Spinal cord (tissue), 10 donors: ENCODE data around the gene RTN4R. TPM values are rescaled to one million over a fixed set of nuclear protein-coding genes. Genes with fewer than 3 reads are reported as not detected.
A peak's percentile ranks its signal among the peaks of the same experiment; 100 is the strongest.
"Not testable (repeated sequence)": the region's sequence is repeated elsewhere in the genome, so short reads cannot be mapped to it uniquely, and the experiment has no call there.

Experiments
- DNase-seq, 6 donors: peaks; one replicate each; pipeline versions ENCODE4 v3.0.0 to v3.0.0-alpha.2; 2013 to 2015; ENCODE audit warnings: low spot score in 6 of 6, low read depth in 4 of 6
- H3K27ac ChIP-seq: one replicate; pipeline ENCODE4 v1.5.1; 2013; ENCODE audit warnings: low read depth, low read length, control low read depth
- H3K27me3 ChIP-seq: one replicate; pipeline ENCODE4 v1.6.1; 2013; ENCODE audit warnings: low read length; ENCODE audit not compliant: control insufficient read depth, insufficient read depth
- H3K36me3 ChIP-seq: one replicate; pipeline ENCODE4 v1.6.1; 2013; ENCODE audit warnings: low read length; ENCODE audit not compliant: control insufficient read depth, insufficient read depth
- H3K4me1 ChIP-seq: one replicate; pipeline ENCODE4 v1.6.1; 2013; ENCODE audit warnings: low read length; ENCODE audit not compliant: control insufficient read depth, insufficient read depth
- H3K4me3 ChIP-seq: one replicate; pipeline ENCODE4 v1.5.1; 2013; ENCODE audit warnings: low read depth, low read length, control low read depth
- H3K9me3 ChIP-seq: one replicate; pipeline ENCODE4 v1.6.1; 2013; ENCODE audit warnings: low read length; ENCODE audit not compliant: control insufficient read depth, insufficient read depth
- WGBS: methylation state at CpG from one replicate; pipeline ENCODE4 v1.1.5; 2013; ENCODE audit warnings: missing lambda C conversion rate; ENCODE audit not compliant: insufficient coverage; 5-methylcytosine and 5-hydroxymethylcytosine counted together
- long read RNA-seq, 4 donors: transcript quantifications; one replicate each; lab custom pipeline, GENCODE V29; 2026
- polyA plus RNA-seq, 2 donors: library from polyadenylated mRNA; unstranded; fragments of 120-200 nt; gene quantifications; one replicate each; pipeline ENCODE4 v1.2.1, GENCODE V29; 2013; ENCODE audit not compliant: insufficient read length in 2 of 2
- total RNA-seq, 2 donors: library from RNA; depleted of rRNA in 1 of 2; stranded (reverse); fragments of 120-200 nt in 1 of 2; fragments of >200 nt in 1 of 2; gene quantifications; one replicate each; pipeline versions ENCODE4 v1.2.3 to v1.2.4, GENCODE V29; 2013 to 2014
- donor health status: healthy.

Gene RTN4R
- total RNA-seq (1 to 10 TPM; 5.4 to 7.8 TPM), polyA plus RNA-seq (10 to 100 TPM; 25.3 to 25.9 TPM)
- long read RNA-seq, donor 1, transcript RTN4R-201 (2 exons, 2,157 nt): major isoform, 8 of 8 reads
- long read RNA-seq, donor 1, partial matches to known transcripts: 0 of 8 reads
- long read RNA-seq, donor 1, other reads (novel, unspliced or antisense): 0 of 8 reads
- long read RNA-seq, donor 2, transcript RTN4R-201 (2 exons, 2,157 nt): major isoform, 5 of 5 reads
- long read RNA-seq, donor 2, partial matches to known transcripts: 0 of 5 reads
- long read RNA-seq, donor 2, other reads (novel, unspliced or antisense): 0 of 5 reads
- long read RNA-seq, donor 3, transcript RTN4R-201 (2 exons, 2,157 nt): major isoform, 7 of 8 reads
- long read RNA-seq, donor 3, partial matches to known transcripts: 0 of 8 reads
- long read RNA-seq, donor 3, other reads (novel, unspliced or antisense): 0 of 8 reads
- long read RNA-seq, donor 4, transcript RTN4R-201 (2 exons, 2,157 nt): major isoform, 5 of 5 reads
- long read RNA-seq, donor 4, partial matches to known transcripts: 0 of 5 reads
- long read RNA-seq, donor 4, other reads (novel, unspliced or antisense): 0 of 5 reads

DNA sequence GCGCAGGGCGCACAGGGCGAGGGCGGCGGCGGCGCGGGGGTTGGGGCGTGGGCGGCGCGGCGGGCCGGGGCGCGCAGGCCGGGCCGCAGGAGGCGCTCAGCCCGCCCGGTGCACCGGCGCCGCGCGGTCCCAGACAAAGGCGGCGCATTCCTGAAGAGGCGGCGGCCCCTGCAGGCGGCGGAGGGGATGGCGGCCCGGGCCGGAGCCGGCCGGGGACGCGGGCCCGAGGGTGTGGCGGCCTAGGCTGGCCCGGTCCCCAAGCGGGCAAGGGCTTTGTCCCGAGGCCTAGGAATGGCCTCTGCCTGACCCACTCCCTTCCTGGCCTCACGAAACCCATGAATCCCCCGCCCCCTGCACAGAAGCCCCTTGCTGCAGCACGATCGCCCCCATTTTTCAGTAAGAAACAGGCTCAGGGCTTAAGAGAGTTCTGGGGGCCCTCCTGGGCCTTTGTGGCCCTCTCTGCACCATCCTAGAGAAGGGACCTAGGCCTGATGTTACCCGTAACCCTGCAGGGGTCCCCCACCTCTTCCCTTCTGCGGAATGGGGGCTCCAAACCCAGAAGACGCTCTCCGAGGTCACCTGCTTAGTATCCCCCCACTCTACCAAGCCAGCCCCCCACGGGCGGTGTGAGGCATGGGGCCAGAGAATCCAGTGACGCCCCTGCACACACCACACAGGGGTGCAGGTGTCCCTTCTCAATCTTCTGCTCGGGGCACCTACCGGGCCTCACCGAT is at the start of gene RTN4R:
TSS of gene RTN4R (minus strand) at position 40 of the 734 bp plus-strand sequence. CDS start 226 bp downstream, outside the sequence.
- no peaks in the 10 kb centered on the region for H3K27me3 ChIP-seq
- 15% methylated on average over 52 of the region's 58 CpGs for WGBS
- peaks cover 55% of the 10 kb centered on the region for H3K4me1 ChIP-seq
- H3K36me3 ChIP-seq: peaks cover 14% of the 10 kb centered on the region
- no peak within 1 kb of the TSS for H3K27ac ChIP-seq
- DNase-seq: peak in 2 of 6 donors; percentile 87
- no peaks in the 10 kb centered on the region for H3K9me3 ChIP-seq
- peak within 1 kb of the TSS; percentile 37 for H3K4me3 ChIP-seq

DNA sequence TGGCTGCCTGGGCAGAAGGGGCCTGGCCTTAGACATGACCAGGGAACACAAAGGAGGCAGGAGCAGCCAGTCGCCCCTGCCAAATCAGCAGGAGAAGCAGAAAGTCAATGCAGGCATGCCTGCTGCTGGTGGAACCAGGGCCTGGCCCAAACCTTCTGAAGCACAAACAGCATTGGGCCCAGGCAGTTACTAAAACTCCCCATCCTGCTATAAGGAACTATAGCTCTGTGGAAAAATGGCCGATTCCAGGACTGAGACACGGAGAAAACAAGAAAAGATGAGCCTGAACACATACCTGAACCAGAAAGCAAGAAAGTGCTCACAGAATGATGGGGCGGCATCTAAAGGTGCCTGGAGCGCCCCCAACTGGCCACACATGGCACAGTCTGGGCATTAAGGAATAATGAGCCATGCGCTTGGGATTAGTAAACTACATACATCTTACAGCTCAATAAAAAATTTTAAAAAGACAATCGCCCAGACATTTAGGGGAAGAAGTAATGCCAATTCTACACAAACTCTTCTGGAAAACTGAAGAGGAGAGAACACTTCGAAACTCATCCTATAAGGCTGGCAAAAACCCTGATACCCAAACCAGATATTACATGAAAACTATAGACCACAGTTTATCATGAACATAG is 49.4 kb upstream of the RTN4R start:
- H3K9me3 ChIP-seq, H3K27ac ChIP-seq, H3K27me3 ChIP-seq, H3K4me3 ChIP-seq: not testable (repeated sequence)
- Histone ChIP-seq H3K36me3 (peaks cover 41% of the 10 kb centered on the region), H3K4me1 (peaks cover 42% of the 10 kb centered on the region)
- DNase-seq: peak in 1 of 6 donors; percentile 31
- WGBS: 82% methylated on average over 1 of the region's 8 CpGs

DNA sequence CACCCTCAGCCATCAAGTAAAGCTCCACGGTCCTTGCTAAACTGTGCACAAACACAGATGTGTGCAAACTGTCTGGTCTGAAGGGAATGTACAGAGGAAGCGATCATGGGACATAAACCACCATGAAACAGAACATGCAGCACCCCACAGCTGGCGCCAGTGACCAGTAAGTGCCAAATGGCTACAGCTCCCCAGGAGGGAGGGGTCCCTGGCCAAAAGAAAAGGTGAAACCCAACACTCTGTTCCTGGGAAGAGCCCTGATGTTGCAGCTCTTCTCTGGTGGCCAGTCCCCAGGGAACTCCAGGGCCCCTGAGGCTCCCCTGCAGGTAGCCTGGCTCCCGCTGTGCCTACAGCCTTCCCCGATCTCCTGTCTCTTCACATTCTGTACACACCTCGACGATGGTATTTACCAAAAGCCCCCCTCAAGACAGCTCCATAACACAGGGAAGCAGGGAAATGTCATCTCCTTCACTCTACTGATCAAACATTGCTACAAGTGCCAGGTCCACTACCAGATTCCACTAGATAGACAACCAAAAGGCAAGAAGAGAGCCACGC is 48.8 kb upstream of the RTN4R start:
- WGBS: 79% methylated on average over 8 of the region's 8 CpGs
- H3K27me3 ChIP-seq: no peaks in the 10 kb centered on the region
- peaks cover 42% of the 10 kb centered on the region for H3K4me1 ChIP-seq
- no peaks in the 10 kb centered on the region for H3K9me3 ChIP-seq
- peaks cover 43% of the 10 kb centered on the region for H3K36me3 ChIP-seq
- no peak overlapping the region for H3K4me3 ChIP-seq
- no peak for DNase-seq
- no peak overlapping the region for H3K27ac ChIP-seq

DNA sequence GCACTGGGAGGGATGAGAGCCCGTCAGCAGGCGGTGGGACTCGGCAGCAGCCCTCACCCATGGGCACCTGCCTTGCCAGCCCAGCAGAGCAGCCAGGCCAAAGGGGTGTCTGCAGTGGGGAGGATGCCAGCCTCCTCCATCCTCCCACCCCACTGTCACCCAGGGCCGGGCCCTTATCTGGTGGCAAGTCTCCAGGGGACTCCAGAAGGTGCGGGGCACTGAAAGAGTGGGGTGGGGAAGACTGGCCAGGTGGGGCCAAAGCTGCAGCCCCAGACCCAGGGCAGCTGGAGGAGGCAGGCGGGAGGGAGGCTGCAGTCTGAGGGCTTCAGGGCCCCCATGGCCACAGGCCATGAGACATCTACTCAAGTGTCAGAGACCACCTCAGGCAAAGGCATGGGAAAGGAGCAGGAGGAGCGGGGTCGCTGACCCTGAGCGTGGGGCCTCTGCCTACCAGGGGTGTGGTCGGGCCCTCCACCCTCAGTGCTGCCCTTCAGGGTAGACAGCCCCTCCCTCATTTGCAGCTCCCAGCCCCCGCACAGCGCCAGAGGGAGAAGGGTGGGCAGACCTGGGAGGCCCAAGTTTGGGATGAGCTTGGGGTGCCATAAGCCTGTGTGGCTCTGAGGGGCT is 48.2 kb upstream of the RTN4R start:
- Histone ChIP-seq H3K4me1 (peaks cover 39% of the 10 kb centered on the region), H3K27ac (no peak overlapping the region), H3K27me3 (no peaks in the 10 kb centered on the region), H3K9me3 (no peaks in the 10 kb centered on the region), H3K36me3 (peaks cover 46% of the 10 kb centered on the region), H3K4me3 (no peak overlapping the region)
- 98% methylated on average over 6 of the region's 12 CpGs for WGBS
- DNase-seq: no peak

DNA sequence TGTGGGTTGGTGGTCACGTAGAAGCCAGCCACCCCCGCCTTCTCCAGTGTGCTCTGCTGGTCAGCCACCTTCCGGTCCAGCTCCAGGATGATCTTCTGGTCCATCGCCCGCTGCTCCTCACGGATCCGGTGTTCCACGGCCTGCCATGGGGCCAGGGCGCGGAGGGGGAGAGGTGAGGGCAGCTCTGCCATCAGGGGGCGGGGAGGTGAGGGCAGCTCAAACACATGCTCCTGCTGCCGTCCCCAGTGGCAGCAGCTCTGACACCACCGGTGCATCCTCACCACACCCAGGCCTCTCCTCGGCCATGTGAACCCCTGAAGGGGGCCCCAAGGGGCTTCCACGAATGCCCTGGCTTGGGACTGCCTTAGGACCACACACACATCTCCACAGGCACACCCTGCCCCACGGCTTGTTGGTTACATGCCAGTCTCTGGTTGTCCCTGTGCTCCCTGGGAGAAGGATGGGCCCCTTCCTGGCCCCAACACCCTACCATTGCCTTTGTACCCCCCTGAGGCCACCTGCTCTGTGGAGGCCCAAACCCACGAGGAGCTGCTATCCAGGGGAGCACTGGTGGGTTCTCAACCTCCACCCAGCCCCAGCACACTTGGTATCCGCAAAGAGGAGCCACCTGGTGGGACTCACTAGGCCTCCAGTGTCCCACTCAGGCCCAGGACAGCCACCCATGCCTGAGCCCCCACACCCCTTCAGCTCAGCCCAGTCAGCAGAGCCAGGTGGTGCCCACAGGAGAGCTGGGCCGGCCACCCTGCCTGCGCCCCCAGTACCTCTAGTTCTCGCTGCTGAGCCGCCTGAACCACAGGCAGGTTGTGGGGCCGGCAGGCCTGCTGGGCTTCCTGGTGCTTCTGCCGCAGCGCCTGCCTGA is 47.5 kb upstream of the RTN4R start:
- Histone ChIP-seq H3K27me3 (no peaks in the 10 kb centered on the region), H3K36me3 (peaks cover 46% of the 10 kb centered on the region), H3K9me3 (no peaks in the 10 kb centered on the region), H3K4me1 (peaks cover 31% of the 10 kb centered on the region), H3K27ac (no peak overlapping the region), H3K4me3 (no peak overlapping the region)
- DNase-seq: no peak
- 91% methylated on average over 22 of the region's 25 CpGs for WGBS

DNA sequence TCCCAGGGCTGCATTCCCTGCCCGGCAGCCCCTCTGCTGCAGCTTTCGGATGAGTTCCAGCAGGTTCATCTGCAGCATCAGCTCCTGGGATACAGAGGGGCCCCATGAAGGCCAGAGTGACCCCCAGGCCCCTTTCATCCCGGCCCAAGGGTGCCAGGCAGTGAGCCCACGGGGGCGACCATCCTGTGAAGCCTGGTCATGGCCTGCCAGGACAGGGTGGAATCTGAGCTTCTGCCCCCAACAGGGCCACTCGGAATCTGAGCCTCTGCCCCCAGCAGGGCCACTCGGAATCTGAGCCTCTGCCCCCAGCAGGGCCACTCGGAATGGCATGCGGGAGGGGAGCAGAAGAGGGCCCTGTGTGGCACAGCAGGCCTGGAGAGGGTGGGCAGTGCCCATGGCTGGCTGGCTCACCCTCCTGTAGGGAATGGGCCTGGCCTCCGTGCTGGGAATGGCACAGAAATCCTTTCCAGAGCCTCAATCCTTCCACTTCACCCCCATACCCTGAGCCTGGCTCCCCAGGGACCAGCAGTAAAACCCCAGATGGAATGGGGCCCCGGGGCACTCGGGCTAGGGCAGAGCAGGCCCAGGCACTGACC is 46.7 kb upstream of the RTN4R start:
- WGBS: 86% methylated on average over 12 of the region's 12 CpGs
- not testable (repeated sequence) for H3K27ac ChIP-seq, H3K4me3 ChIP-seq, H3K27me3 ChIP-seq, H3K9me3 ChIP-seq, DNase-seq
- peaks cover 46% of the 10 kb centered on the region for H3K36me3 ChIP-seq
- peaks cover 28% of the 10 kb centered on the region for H3K4me1 ChIP-seq

DNA sequence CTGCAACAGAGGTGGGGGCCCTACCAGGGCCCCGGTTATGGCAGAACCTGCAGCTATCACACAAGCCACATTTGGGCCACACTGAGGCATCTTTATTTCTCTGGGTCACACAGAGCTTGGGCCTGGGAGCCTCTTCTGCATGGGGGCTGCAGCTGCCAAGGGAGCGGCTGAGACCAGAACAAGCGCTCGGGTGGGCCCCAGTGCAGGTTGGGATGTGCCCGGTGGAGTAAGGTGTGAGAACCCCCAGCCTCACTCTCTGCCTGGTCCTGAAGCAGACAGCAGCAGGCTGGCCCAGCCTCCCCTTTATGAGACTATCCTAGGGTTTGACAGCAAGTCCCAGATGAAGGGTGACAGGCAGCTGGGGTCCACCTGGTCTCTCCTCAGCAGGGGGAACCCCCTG is 46.1 kb upstream of the RTN4R start:
- H3K27ac ChIP-seq, H3K27me3 ChIP-seq, H3K4me3 ChIP-seq, H3K9me3 ChIP-seq, DNase-seq: not testable (repeated sequence)
- Histone ChIP-seq H3K36me3 (peaks cover 46% of the 10 kb centered on the region), H3K4me1 (peaks cover 26% of the 10 kb centered on the region)
- no CpG with 5 or more reads among the region's 5 CpGs for WGBS

DNA sequence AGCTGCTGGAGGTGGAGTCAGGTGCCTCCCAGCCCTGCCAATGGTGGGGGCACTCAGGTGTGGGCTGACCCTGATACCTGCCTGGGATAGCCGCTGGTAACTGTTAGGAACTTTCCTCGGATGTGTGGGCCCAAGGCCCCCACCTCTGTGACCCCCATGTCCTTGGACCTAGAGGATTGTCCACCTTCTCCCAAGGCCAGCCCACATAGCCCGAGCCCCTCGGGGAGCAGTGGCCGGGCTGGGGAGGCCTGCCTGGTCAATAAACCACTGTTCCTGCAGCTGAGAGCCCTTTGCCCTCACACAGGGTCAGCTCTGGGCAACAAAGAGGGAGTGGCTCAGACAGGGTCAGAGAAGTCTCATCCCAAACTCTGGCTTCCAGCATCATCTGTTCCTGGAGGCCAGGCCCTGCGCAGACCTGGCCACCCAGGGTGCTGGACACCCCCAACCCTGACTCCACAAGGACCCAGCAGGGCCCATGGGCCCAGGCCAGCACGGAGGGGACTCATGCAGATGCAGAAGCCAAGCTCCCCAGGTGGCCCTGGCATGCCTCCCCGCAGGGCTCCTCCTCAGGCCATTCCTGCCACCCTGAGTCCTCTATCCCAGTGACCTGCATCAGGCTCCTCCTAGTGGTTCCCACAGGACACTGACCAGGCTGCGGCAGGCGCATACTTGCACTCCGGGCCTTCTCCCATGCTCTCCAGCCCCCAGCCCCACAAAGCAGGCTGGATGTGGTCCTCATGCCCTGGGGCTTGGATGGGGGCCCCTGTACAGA is 45.4 kb upstream of the RTN4R start:
- not testable (repeated sequence) for DNase-seq

More for the DNA sequence above, 45.4 kb upstream of the RTN4R start:
- H3K27me3 ChIP-seq, H3K27ac ChIP-seq, H3K4me3 ChIP-seq, H3K9me3 ChIP-seq: not testable (repeated sequence)
- Histone ChIP-seq H3K4me1 (peaks cover 19% of the 10 kb centered on the region), H3K36me3 (peaks cover 46% of the 10 kb centered on the region)
- WGBS: 100% methylated on average over 2 of the region's 11 CpGs
